SK-N-SH (cell line): Measurements from ENCODE around the gene ALDH1L1. TPM values are rescaled to one million over a fixed set of nuclear protein-coding genes. Genes with fewer than 3 reads are reported as not detected.

Experiments
- CTCF ChIA-PET: fragments of 300-600, 350-600 bp; formaldehyde crosslinking; extraction: SDS; loops from one replicate; lab custom pipeline; 2021; lab: Yijun Ruan, JAX
- POLR2A ChIA-PET: fragments of 350-600 bp; sonication (Branson Sonifier 250); formaldehyde crosslinking; extraction: SDS; loops from one replicate; lab custom pipeline; 2020; ENCODE audit warnings: antibody characterized with exemption, inconsistent platforms; lab: Yijun Ruan, JAX
- DNase-seq: peaks from one replicate; pipeline ENCODE4 v3.0.0; 2012
- H2AFZ ChIP-seq: fragments of 200-600 bp; sonication (generic); 2 replicates; pipeline ENCODE4 v1.8.1; 2016; ENCODE audit warnings: antibody characterized with exemption, mild to moderate bottlenecking, low read depth
- H3F3A ChIP-seq: fragments of 200-600 bp; sonication (generic); replicated peaks from 2 replicates; pipeline ENCODE3; 2016; ENCODE audit warnings: antibody characterized with exemption, mild to moderate bottlenecking; ENCODE audit not compliant: insufficient read depth
- H3K27ac ChIP-seq, 2 experiments: fragments of 200-500 bp in 1 of 2; fragments of 200-600 bp in 1 of 2; sonication (Bioruptor generic) in 1 of 2; sonication (generic), shearing (Covaris generic) in 1 of 2; 2 replicates each; pipeline versions ENCODE4 v1.5.1 to v1.6.1; 2014 to 2016; ENCODE audit warnings: low read depth in 2 of 2, inconsistent platforms in 1 of 2, low read length in 1 of 2, mild to moderate bottlenecking in 1 of 2, mixed read lengths in 1 of 2
- H3K27me3 ChIP-seq: fragments of 200-600 bp; sonication (generic), shearing (Covaris generic); 2 replicates; pipeline ENCODE4 v1.6.1; 2016; ENCODE audit warnings: mixed run types; ENCODE audit not compliant: insufficient read depth
- H3K36me3 ChIP-seq, 2 experiments: fragments of 200-500 bp in 1 of 2; fragments of 200-600 bp in 1 of 2; sonication (Bioruptor generic) in 1 of 2; sonication (generic) in 1 of 2; replicated peaks in 1 of 2; 2 replicates each; pipeline versions ENCODE3 to v1.5.1; 2014 to 2016; ENCODE audit warnings: low read length in 1 of 2, mild to moderate bottlenecking in 1 of 2; ENCODE audit not compliant: insufficient read depth in 2 of 2, control insufficient read depth in 1 of 2
- H3K4me1 ChIP-seq, 2 experiments: fragments of 200-500 bp in 1 of 2; fragments of 200-600 bp in 1 of 2; sonication (Bioruptor generic) in 1 of 2; sonication (generic), shearing (Covaris generic) in 1 of 2; 2 replicates each; pipeline versions ENCODE4 v1.5.1 to v1.6.1; 2014 to 2016; ENCODE audit warnings: low read depth in 1 of 2, low read length in 1 of 2, mixed run types in 1 of 2; ENCODE audit not compliant: insufficient read depth in 2 of 2, control insufficient read depth in 1 of 2
- H3K4me2 ChIP-seq: fragments of 200-600 bp; sonication (generic), shearing (Covaris generic); 2 replicates; pipeline ENCODE4 v1.6.1; 2017; ENCODE audit warnings: mixed run types
- H3K4me3 ChIP-seq, 2 experiments: fragments of 200-500 bp in 1 of 2; fragments of 200-600 bp in 1 of 2; sonication (Bioruptor generic) in 1 of 2; sonication (generic), shearing (Covaris generic) in 1 of 2; 2 replicates each; pipeline versions ENCODE4 v1.5.1 to v1.8.1; 2014 to 2016; ENCODE audit warnings: low read depth in 2 of 2, inconsistent platforms in 1 of 2, low read length in 1 of 2, mild to moderate bottlenecking in 1 of 2, mixed read lengths in 1 of 2, moderate library complexity in 1 of 2
- H3K79me2 ChIP-seq: fragments of 200-600 bp; sonication (generic); 2 replicates; pipeline ENCODE4 v1.8.1; 2017; ENCODE audit warnings: mild to moderate bottlenecking; ENCODE audit not compliant: insufficient read depth
- H3K9ac ChIP-seq: fragments of 200-600 bp; sonication (generic); 2 replicates; pipeline ENCODE4 v1.6.1; 2017; ENCODE audit warnings: mixed run types
- H3K9me2 ChIP-seq: fragments of 200-600 bp; sonication (generic); 2 replicates; pipeline ENCODE4 v1.6.1; 2017; ENCODE audit warnings: mixed run types
- H3K9me3 ChIP-seq: fragments of 200-600 bp; sonication (generic); 2 replicates; pipeline ENCODE4 v1.6.1; 2017; ENCODE audit warnings: mixed run types, mild to moderate bottlenecking, moderate library complexity
- H4K20me1 ChIP-seq: fragments of 200-600 bp; sonication (generic); 2 replicates; pipeline ENCODE4 v1.6.1; 2017; ENCODE audit warnings: mild to moderate bottlenecking, mixed run types; ENCODE audit not compliant: insufficient read depth
- CHD2 ChIP-seq: fragments of 150-350 bp; IDR thresholded peaks from 2 replicates; pipeline ENCODE4 v1.6.1; 2018; ENCODE audit warnings: low read length; ENCODE audit not compliant: partially characterized antibody
- EZH2phosphoT487 ChIP-seq: fragments of 200-600 bp; sonication (generic); IDR thresholded peaks from 2 replicates; pipeline ENCODE4 v1.6.1; 2017; ENCODE audit warnings: low read depth, mixed run types, mild to moderate bottlenecking, antibody characterized with exemption, moderate library complexity, borderline replicate concordance
- FOSL2 ChIP-seq: IDR thresholded peaks from 2 replicates; pipeline ENCODE4 v1.4.0; 2012; ENCODE audit warnings: low read depth, mild to moderate bottlenecking, moderate library complexity, borderline replicate concordance
- FOXJ3 ChIP-seq: sonication (generic); formaldehyde crosslinking; IDR thresholded peaks from 2 replicates; pipeline ENCODE4 v1.5.1; 2020; ENCODE audit warnings: mild to moderate bottlenecking, missing genetic modification reagents
- FOXM1 ChIP-seq: IDR thresholded peaks from 2 replicates; pipeline ENCODE4 v1.4.0; 2012; ENCODE audit warnings: low read depth, mild to moderate bottlenecking
- IRF3 ChIP-seq: fragments of 150-350 bp; IDR thresholded peaks from 2 replicates; pipeline ENCODE4 v1.6.1; 2016; ENCODE audit warnings: mild to moderate bottlenecking, low read depth, low read length
- MEF2A ChIP-seq: IDR thresholded peaks from 2 replicates; pipeline ENCODE4 v1.4.0; 2012; ENCODE audit warnings: low read depth, borderline replicate concordance
- NFIC ChIP-seq: IDR thresholded peaks from 2 replicates; pipeline ENCODE4 v1.4.0; 2012; ENCODE audit warnings: borderline replicate concordance
- POLR2AphosphoS5 ChIP-seq: IDR thresholded peaks from 2 replicates; pipeline ENCODE4 v1.6.1; 2012; ENCODE audit warnings: low read depth, low read length
- RAD21 ChIP-seq: IDR thresholded peaks from 2 replicates; pipeline ENCODE4 v1.6.1; 2012; ENCODE audit warnings: mild to moderate bottlenecking, low read length
- RCOR1 ChIP-seq: fragments of 150-350 bp; IDR thresholded peaks from 2 replicates; pipeline ENCODE4 v1.6.1; 2017; ENCODE audit warnings: antibody characterized with exemption, low read length
- REST ChIP-seq: IDR thresholded peaks from 2 replicates; pipeline ENCODE4 v1.6.1; 2012; ENCODE audit warnings: mild to moderate bottlenecking, low read depth, low read length, moderate library complexity
- SIN3A ChIP-seq: IDR thresholded peaks from 2 replicates; pipeline ENCODE4 v1.6.1; 2012; ENCODE audit warnings: low read depth, mild to moderate bottlenecking, low read length, moderate library complexity, borderline replicate concordance
- TAF1 ChIP-seq: IDR thresholded peaks from 2 replicates; pipeline ENCODE4 v1.6.1; 2012; ENCODE audit warnings: low read depth, mild to moderate bottlenecking, low read length, moderate library complexity, borderline replicate concordance
- TEAD4 ChIP-seq: IDR thresholded peaks from 2 replicates; pipeline ENCODE4 v1.4.0; 2012; ENCODE audit warnings: mild to moderate bottlenecking, borderline replicate concordance; ENCODE audit not compliant: insufficient read depth
- WGBS: methylation state at CpG from one replicate; pipeline ENCODE4 v1.1.6; 2017; ENCODE audit warnings: low lambda C conversion rate; 5-methylcytosine and 5-hydroxymethylcytosine counted together
- polyA plus RNA-seq, 3 experiments: library from polyadenylated mRNA; depleted of rRNA; stranded (reverse); fragments of >200 nt; gene quantifications; 2 replicates each; pipeline ENCODE4 v1.2.3, GENCODE V29; 2012
- TF ChIP-seq, protein P1 (sequence below): fragments of 150-350 bp; IDR thresholded peaks from 2 replicates; pipeline ENCODE4 v1.6.1; 2017; ENCODE audit warnings: antibody characterized with exemption, low read length, low read depth, borderline replicate concordance
- TF ChIP-seq, protein P2 (sequence below): IDR thresholded peaks from 2 replicates; pipeline ENCODE4 v1.4.0; 2012; ENCODE audit warnings: low read depth

Gene ALDH1L1
- polyA plus RNA-seq, 1 of the 3 experiments (the other 2 are of a cell fraction) = not detected

DNA sequence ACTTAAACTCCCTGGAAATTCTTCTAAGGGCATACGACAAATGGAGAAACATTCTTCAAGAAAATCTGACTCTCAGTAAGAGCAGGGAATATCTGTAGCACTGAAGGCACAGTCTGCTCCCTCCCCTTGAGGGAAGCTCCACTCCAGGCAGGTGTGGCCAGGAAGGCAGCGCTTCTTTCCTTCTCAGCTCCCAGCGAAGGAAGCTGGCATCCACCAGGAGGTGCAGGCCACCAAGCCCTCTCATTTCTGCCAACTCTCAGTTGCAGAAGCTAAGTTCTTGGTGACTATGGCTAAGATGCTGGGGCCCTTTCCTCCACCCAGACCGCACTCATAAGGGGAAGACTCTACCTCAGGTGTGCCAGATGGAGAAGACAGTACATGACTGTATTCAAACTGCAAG, 58.8 kb downstream of the ALDH1L1 start (continued):
- TF ChIP-seq IRF3 (no peak), SIN3A (no peak), TEAD4 (no peak), NFIC (no peak), RCOR1 (no peak)

- Histone ChIP-seq H3K9ac (no peak overlapping the region), H3K4me3 (no peak overlapping the region), H3K4me2 (no peak overlapping the region), H3K36me3 (no peaks in the 10 kb centered on the region), H3K27me3 (no peaks in the 10 kb centered on the region; the same call in 1 of the 2 replicates), H3K9me2 (no peaks in the 10 kb centered on the region), H3F3A (no peaks in the 10 kb centered on the region), H3K27ac (no peak overlapping the region), H2AFZ (no peak overlapping the region), H3K4me1 (peaks cover 0 to 20% of the 10 kb centered on the region in 2 experiments; a peak in 1 of 4 replicates), H4K20me1 (no peaks in the 10 kb centered on the region), H3K79me2 (no peaks in the 10 kb centered on the region), H3K9me3 (no peaks in the 10 kb centered on the region)
- ChIA-PET POLR2A (no interaction called here), CTCF (interaction anchor here (3.2 kb wide), 1 partner anchor 13 kb away, joined by 17 read pairs; no protein-coding TSS in a partner anchor)
- no peak for DNase-seq
- TF ChIP-seq POLR2AphosphoS5 (no peak), CHD2 (no peak), FOSL2 (no peak), REST (no peak), EZH2phosphoT487 (no peak), FOXJ3 (CRISPR knock-in tag) (no peak), TEAD4 (no peak), TAF1 (no peak), RAD21 (no peak), MEF2A (no peak), FOXM1 (no peak)
- TF ChIP-seq, protein P1, sequence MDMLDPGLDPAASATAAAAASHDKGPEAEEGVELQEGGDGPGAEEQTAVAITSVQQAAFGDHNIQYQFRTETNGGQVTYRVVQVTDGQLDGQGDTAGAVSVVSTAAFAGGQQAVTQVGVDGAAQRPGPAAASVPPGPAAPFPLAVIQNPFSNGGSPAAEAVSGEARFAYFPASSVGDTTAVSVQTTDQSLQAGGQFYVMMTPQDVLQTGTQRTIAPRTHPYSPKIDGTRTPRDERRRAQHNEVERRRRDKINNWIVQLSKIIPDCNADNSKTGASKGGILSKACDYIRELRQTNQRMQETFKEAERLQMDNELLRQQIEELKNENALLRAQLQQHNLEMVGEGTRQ = no peak
- TF ChIP-seq, protein P2, sequence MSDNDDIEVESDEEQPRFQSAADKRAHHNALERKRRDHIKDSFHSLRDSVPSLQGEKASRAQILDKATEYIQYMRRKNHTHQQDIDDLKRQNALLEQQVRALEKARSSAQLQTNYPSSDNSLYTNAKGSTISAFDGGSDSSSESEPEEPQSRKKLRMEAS = no peak
- WGBS = 61% methylated on average over 9 of the region's 9 CpGs
These were observed 59.3 kb downstream of the ALDH1L1 start for GRCh38 chr3:126121074-126121473.
